Stimulated activated CD4-positive, alpha-beta T cell treated with anti-CD3 and anti-CD28 coated beads, Interleukin-1b, Interleukin-23, amount 100 ng/mL, for 4 hours (primary cell): ENCODE measurements around the gene CD9.
"Not testable (repeated sequence)": the region's sequence is repeated elsewhere in the genome, so short reads cannot be mapped to it uniquely, and the experiment has no call there.

Source experiments
- DNase-seq, 2 donors: peaks; one replicate each; pipeline ENCODE4 v3.0.0-alpha.2; 2020; ENCODE audit warnings: low read depth in 2 of 2

CD9 gene, protein sequence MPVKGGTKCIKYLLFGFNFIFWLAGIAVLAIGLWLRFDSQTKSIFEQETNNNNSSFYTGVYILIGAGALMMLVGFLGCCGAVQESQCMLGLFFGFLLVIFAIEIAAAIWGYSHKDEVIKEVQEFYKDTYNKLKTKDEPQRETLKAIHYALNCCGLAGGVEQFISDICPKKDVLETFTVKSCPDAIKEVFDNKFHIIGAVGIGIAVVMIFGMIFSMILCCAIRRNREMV

DNA sequence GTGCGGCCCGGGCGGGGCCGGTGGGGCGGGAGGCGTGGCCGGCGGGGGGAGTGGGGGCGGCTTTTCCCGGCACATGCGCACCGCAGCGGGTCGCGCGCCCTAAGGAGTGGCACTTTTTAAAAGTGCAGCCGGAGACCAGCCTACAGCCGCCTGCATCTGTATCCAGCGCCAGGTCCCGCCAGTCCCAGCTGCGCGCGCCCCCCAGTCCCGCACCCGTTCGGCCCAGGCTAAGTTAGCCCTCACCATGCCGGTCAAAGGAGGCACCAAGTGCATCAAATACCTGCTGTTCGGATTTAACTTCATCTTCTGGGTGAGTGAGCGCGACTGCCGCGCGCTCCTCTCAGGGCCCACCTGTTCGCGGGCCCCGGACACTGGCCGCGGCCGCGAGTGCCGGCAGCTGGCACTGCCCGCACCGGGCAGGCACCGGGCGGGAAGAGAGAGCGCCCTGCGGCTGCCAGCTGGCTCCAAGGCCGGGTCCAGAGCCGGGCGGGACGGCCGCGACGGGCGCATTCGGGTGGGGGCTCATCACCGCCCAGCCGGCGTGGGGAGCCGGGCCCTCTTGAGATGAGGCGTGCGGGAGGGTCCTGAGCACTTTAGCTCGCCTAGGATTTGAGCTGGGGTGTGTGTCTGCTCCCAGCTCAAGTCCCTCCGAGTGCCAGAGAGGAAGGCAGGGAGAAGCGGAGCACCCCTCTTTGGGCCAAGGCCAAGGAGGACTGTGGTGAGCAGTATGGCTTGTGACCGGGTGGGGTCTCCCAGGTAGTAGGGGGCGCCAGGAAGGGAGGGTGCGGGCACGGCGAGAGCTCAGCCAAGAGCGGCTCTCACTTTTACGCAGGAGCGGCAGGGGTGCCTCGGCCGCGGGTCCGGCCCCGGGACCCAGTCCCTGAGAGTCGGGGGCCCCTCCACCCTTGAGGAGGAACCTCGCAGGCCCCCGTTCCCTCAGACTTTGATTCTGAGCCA lies at the start of gene CD9:
TSS of gene CD9 (plus strand) at position 145 of the 957 bp plus-strand sequence. CDS start at position 245, 100 bp downstream.
- peak; percentile 34 to 42 for DNase-seq

GRCh38 chr12:6154730-6155459 lies 45.3 kb upstream of the CD9 start:
- DNase-seq, result no peak

GRCh38 chr12:6157482-6157881 lies 42.7 kb upstream of the CD9 start:
- no peak for DNase-seq

DNA sequence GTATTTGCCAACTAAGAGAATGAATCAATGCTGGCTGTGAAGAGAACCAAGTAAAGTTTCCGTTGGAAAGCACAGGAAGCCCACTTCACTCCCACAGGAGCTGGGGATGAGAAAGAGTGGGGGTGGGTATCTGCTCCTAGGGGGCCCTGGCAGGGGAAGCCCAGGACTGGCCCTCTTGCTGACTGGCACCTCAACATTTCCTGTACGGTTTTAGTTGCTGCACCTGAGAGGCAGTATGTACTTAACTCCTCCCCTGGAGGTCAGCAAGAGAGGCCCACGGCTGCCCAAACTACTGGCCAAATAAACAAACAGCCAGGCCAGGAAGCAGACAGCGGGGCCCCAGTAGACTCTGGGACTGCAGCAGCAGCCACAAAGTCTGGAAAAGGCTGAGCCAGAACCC lies 41.9 kb upstream of the CD9 start:
- DNase-seq, result no peak

DNA sequence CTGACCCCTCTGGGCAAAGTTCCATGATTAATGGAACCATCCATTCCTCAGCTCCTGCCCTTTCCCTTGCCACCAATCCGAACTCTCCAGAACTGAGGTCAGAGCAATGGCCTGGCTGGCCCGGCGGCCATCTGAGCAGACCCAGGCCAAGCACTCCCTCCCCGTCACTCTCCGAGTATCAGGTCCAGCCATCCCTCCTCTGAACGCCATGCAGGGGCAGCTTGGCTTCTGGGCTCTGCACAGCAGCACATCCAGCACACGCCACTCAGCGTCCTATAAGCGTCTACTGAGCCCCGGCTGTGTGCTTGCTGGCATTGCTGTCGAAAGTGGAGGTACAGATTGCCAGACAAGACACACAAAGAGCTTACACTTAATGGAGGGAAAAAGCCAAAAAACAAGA lies 41.5 kb upstream of the CD9 start:
- no peak for DNase-seq

GRCh38 chr12:6159166-6160011 lies 40.8 kb upstream of the CD9 start:
- not testable (repeated sequence) for DNase-seq

DNA sequence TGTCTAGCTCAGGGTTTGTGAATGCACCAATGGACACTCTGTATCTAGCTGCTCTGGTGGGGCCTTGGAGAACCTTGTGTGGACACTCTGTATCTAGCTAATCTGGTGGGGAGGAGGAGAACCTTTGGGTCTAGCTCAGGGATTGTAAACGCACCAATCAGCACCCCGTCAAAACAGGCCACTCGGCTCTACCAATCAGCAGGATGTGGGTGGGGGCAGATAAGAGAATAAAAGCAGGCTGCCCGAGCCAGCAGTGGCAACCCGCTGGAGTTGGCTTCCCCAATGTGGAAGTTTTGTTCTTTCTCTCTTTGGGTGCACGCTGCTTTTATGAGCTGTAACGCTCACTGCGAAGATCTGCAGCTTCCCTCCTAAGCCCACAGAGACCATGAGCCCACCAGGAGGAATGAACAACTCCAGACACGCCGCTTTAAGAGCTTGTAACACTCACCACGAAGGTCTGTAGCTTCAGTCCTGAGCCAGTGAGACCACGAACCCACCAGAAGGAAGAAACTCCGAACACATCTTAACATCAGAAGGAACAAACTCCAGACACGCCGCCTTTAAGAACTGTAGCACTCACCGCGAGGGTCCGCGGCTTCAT lies 40.1 kb upstream of the CD9 start:
- DNase-seq, result not testable (repeated sequence)

GRCh38 chr12:6161124-6161882 lies 38.9 kb upstream of the CD9 start:
- no peak for DNase-seq

DNA sequence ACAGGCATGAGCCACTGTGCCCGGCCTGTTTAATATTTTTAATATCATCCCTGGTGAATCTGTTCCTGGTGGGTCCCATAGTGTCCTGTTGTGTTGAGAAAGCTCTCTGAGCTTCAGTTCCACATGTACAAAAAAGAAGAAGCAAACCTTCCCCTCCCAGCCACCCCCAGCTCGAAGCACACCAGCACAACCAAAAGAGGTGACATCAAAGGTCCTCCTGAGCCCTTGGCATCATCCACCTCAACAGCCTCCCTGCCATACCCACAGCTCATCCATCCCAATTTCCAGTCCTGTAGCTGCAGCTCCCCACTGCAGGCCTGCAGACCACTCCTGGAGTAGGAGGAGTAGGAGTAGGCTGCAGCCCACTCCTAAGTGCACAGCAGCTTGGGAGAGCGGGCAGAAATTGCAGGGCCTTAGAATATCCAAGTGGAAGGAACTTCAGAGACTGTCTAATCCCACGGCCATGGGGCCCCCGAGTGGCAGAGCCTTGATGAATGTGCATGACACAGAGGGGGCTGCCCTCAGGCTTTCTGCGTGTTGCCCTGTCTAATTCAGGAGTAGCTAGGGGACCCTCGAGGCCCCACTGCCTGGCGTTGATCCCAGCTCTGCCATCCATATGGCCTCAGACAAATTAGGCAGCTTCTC lies 36.7 kb upstream of the CD9 start:
- no peak for DNase-seq

DNA sequence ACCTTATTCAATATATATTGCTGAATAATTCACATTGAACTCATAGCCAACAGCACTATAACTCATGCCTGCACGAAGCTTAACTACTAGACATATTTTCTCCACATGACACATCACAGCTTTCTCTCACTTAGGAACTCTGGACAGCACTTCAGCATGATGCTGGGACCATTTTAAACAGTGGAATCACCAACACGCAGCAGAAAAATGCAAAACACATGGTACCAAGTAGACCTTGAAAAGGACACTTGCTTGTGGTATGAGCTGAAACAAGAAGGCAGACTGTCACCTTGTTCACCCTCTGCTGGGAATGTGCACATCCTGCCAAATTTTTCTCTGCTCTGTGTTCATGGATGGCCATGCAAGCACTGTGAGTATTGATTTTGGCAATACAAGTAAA lies 34.8 kb upstream of the CD9 start:
- DNase-seq, result no peak

DNA sequence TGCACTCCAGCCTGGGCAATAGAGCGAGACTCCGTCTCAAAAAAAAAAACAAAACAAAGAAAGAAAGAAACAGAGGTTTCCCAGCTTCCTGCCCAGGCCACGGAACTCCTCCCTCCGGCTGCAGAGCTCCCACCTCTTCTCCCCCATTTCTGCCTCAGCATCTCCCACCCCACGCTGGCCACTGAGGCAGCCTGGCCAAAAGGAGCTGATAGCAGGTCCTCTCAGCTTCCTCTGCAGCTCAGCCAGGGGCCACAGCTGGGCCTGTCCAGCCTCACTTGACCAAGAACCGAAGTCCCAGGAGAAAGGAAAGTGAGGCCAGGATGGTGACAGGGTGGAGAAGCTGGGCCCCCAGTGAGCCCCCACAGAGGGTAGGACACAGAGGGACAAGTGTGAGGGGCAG lies 33.4 kb upstream of the CD9 start:
- no peak for DNase-seq

GRCh38 chr12:6167327-6168280 lies 32.6 kb upstream of the CD9 start:
- peak; percentile 26 to 46 for DNase-seq

- no peak for DNase-seq
Measured at GRCh38 chr12:6171409-6172015, 28.7 kb upstream of the CD9 start.

DNA sequence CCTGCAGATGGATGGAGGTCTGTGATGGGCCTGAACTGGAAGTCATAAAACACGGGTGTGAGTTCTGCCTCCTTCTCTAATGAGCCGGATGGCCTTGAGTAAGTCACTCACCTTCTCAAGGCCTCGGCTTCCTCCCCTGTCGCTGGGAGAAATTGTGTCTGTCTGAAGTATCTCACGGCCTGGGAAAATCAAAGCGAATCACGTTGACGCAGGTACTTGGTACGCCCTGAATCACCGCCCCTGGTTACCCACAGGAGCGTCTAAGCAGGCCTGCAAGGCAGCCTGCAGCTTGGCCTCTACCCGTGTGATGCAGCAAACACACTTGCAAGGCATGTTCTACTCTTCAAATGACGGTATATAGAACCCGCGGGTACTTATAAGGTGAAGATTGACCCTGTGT lies 28.1 kb upstream of the CD9 start:
- DNase-seq, result no peak

DNA sequence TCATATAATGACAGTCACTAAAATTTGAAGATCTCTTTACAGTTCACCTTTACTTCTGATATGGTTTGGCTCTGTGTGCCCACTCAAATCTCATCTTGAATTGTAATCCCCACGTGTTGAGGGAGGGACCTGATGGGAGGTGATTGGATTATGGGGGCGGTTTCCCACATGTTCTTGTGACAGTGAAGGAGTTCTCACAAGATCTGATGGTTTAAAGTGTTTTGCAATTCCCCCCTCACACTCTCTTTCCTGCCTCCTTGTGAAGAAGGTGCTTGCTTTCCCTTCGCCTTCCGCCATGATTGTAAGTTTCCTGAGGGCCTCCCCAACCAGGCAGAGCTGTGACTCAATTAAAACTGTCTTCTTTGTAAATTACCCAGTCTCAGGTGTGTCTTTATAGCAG lies 27.3 kb upstream of the CD9 start:
- no peak for DNase-seq

DNA sequence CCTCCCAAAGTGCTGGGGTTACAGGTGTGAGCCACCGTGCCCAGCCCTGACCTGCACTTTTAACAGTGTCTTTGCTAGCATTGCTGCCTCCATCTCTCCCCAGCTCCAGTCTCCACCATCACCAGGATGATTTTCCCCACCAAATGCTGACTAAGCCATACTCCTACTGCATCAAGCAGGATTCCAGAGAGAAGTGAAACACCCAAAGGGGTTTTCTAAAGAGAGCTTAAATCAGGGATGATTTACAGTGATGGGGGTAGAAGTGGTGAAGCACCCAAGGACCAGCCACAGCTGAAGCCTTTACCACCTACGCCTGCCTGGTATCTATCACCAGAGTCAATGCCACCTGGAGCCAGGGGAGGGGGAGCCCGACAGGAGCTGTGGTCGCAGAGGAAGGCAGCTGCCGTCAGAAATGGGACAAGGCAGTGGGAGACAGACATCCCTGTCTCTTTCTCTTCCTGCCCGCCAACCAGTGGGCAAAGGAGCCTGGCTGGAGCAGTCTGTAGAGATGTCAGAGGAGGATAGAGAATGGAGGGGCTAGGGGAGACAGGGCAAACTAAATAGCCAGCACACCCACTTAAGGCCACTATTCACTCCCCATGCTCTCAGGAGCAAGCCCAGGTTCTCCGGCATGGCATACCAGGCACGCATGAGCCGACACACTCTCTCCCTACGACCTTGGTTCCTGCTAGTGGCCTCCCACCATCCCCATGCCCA lies 22.4 kb upstream of the CD9 start:
- DNase-seq, result no peak

DNA sequence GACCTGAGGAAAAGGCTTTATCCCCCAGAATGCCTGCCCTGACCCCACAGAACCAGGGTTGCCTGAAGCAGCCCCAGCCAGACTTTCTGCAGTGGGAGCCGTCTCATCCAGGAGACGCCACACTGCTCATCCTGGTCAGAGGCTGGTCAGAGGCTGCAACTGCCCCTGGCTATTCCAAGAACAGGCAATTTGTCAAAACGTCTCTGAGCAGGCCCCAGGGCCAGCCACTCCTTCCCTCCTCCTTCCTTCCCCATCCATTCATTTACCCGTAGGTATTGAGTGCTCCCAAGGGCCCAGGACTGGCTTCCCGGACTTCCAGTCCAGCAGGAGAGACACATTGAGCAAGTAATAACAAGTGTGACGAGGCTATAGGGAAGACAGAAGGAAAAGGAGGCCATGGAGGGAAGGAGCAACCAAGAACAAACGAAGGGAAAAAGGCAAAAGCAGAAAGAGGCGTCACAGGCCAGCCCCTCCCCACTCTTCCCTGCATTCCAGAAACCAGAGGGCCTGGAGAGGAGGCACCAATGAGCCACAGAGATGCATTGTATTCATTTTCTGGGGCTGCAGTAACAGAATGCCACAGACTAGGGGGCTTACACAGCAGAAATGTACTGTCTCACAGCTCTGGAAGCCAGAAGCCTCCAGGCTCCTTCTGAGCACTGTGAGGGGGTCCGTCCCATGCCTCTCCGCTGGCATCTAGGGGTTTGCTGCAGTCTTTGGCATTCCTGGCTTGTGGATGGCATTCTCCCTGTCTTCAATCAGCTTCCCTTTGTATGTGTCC lies 21.0 kb upstream of the CD9 start:
- DNase-seq, result no peak
